HEK293 (cell line): Measurements from ENCODE around the gene HPCAL1.

Source experiments
- CTCF ChIA-PET: fragments of 350-600 bp; formaldehyde crosslinking; extraction: SDS; loops from one replicate; lab custom pipeline; 2021; ENCODE audit warnings: antibody characterized with exemption; lab: Yijun Ruan, JAX
- POLR2A ChIA-PET: fragments of 300-600 bp; formaldehyde crosslinking; extraction: SDS; loops from one replicate; lab custom pipeline; 2020; ENCODE audit warnings: antibody characterized with exemption, inconsistent platforms; lab: Yijun Ruan, JAX
- H3K27ac ChIP-seq: fragments of 200-500 bp; sonication (Bioruptor generic); 2 replicates; pipeline ENCODE4 v1.5.1; 2014; ENCODE audit warnings: low read depth, low read length, control low read depth, inconsistent platforms; ENCODE audit errors: extremely low read depth
- H3K36me3 ChIP-seq, 2 experiments: fragments of 200-500 bp in 1 of 2; sonication (Bioruptor generic) in 1 of 2; 1 replicate in 1 of 2; 2 replicates in 1 of 2; pipeline ENCODE4 v1.5.1; 2014 to 2017; ENCODE audit warnings: inconsistent platforms in 2 of 2, low read length in 2 of 2; ENCODE audit not compliant: control insufficient read depth in 2 of 2, insufficient read depth in 1 of 2
- H3K4me1 ChIP-seq: fragments of 200-500 bp; sonication (Bioruptor generic); 2 replicates; pipeline ENCODE4 v1.5.1; 2014; ENCODE audit warnings: mild to moderate bottlenecking, low read length, inconsistent platforms; ENCODE audit not compliant: control insufficient read depth, insufficient read depth
- H3K4me3 ChIP-seq: 2 replicates; pipeline ENCODE4 v1.5.1; 2011; ENCODE audit warnings: low read depth, mild to moderate bottlenecking, control low read depth, low read length, moderate library complexity
- H3K9me3 ChIP-seq: fragments of 200-500 bp; sonication (Bioruptor generic); 2 replicates; pipeline ENCODE4 v1.5.1; 2014; ENCODE audit warnings: low read depth, low read length, inconsistent platforms; ENCODE audit not compliant: control insufficient read depth, insufficient read depth
- BCL11B ChIP-seq: fragments of 450-650 bp; formaldehyde crosslinking; IDR thresholded peaks from 2 replicates; pipeline ENCODE4 v1.5.1; 2016; ENCODE audit warnings: low read depth, missing biosample characterization, missing genetic modification characterization
- HOXD13 ChIP-seq: sonication (generic); formaldehyde crosslinking; IDR thresholded peaks from 2 replicates; pipeline ENCODE4 v1.8.0; 2022; ENCODE audit warnings: missing genetic modification reagents, borderline replicate concordance
- KLF7 ChIP-seq: fragments of 450-650 bp; formaldehyde crosslinking; IDR thresholded peaks from 2 replicates; pipeline ENCODE4 v1.5.1; 2016; ENCODE audit warnings: missing biosample characterization, missing genetic modification characterization, borderline replicate concordance
- MEIS1 ChIP-seq: sonication (generic); formaldehyde crosslinking; IDR thresholded peaks from 2 replicates; pipeline ENCODE4 v1.8.1; 2022; ENCODE audit warnings: missing genetic modification reagents, mild to moderate bottlenecking, borderline replicate concordance
- SP7 ChIP-seq: fragments of 450-650 bp; formaldehyde crosslinking; IDR thresholded peaks from 2 replicates; pipeline ENCODE4 v1.5.1; 2016; ENCODE audit warnings: missing biosample characterization, missing genetic modification characterization
- YY2 ChIP-seq: fragments of 450-650 bp; formaldehyde crosslinking; IDR thresholded peaks from 2 replicates; pipeline ENCODE4 v1.5.1; 2016; ENCODE audit warnings: missing biosample characterization, missing genetic modification characterization
- ZFP37 ChIP-seq: fragments of 450-650 bp; formaldehyde crosslinking; IDR thresholded peaks from 2 replicates; pipeline ENCODE4 v1.5.1; 2016; ENCODE audit warnings: missing biosample characterization, missing genetic modification characterization
- ZNF10 ChIP-seq: fragments of 450-650 bp; formaldehyde crosslinking; IDR thresholded peaks from 2 replicates; pipeline ENCODE4 v1.5.1; 2017; ENCODE audit warnings: missing biosample characterization, missing genetic modification characterization
- ZNF19 ChIP-seq: fragments of 450-650 bp; formaldehyde crosslinking; IDR thresholded peaks from 2 replicates; pipeline ENCODE4; 2016; ENCODE audit warnings: missing biosample characterization, missing genetic modification characterization, low read depth
- ZNF221 ChIP-seq: fragments of 450-650 bp; formaldehyde crosslinking; IDR thresholded peaks from 2 replicates; pipeline ENCODE4 v1.5.1; 2017; ENCODE audit warnings: missing biosample characterization, missing genetic modification characterization, borderline replicate concordance
- ZNF248 ChIP-seq: fragments of 450-650 bp; formaldehyde crosslinking; IDR thresholded peaks from 2 replicates; pipeline ENCODE4 v1.5.1; 2017; ENCODE audit warnings: missing biosample characterization, missing genetic modification characterization
- ZNF335 ChIP-seq: fragments of 450-650 bp; formaldehyde crosslinking; conservative IDR thresholded peaks from 2 replicates; pipeline ENCODE4 v1.5.1; 2016; ENCODE audit warnings: missing biosample characterization, missing genetic modification characterization
- ZNF341 ChIP-seq: fragments of 450-650 bp; formaldehyde crosslinking; IDR thresholded peaks from 2 replicates; pipeline ENCODE4; 2016; ENCODE audit warnings: low read depth, missing biosample characterization, missing genetic modification characterization
- ZNF350 ChIP-seq: fragments of 450-650 bp; formaldehyde crosslinking; IDR thresholded peaks from 2 replicates; pipeline ENCODE4 v1.5.0; 2017; ENCODE audit warnings: missing biosample characterization, mild to moderate bottlenecking, missing genetic modification characterization
- ZNF501 ChIP-seq: fragments of 450-650 bp; formaldehyde crosslinking; IDR thresholded peaks from 2 replicates; pipeline ENCODE4 v1.5.1; 2016; ENCODE audit warnings: missing biosample characterization, missing genetic modification characterization
- ZNF660 ChIP-seq: fragments of 450-650 bp; IDR thresholded peaks from 2 replicates; pipeline ENCODE4 v1.5.1; 2018; ENCODE audit warnings: missing biosample characterization, mild to moderate bottlenecking, missing genetic modification characterization
- ZNF670 ChIP-seq: fragments of 450-650 bp; formaldehyde crosslinking; IDR thresholded peaks from 2 replicates; pipeline ENCODE4 v1.5.1; 2016; ENCODE audit warnings: missing biosample characterization, missing genetic modification characterization, low read depth
- ZNF785 ChIP-seq: fragments of 450-650 bp; formaldehyde crosslinking; IDR thresholded peaks from 2 replicates; pipeline ENCODE4 v1.5.1; 2016; ENCODE audit warnings: missing biosample characterization, missing genetic modification characterization
- ZNF837 ChIP-seq: fragments of 450-650 bp; formaldehyde crosslinking; IDR thresholded peaks from 2 replicates; pipeline ENCODE4 v1.5.1; 2016; ENCODE audit warnings: missing biosample characterization, missing genetic modification characterization
- TF ChIP-seq, protein P1 (sequence below): fragments of 450-650 bp; formaldehyde crosslinking; IDR thresholded peaks from 2 replicates; pipeline ENCODE4 v1.5.1; 2017; ENCODE audit warnings: missing biosample characterization, mild to moderate bottlenecking, missing genetic modification characterization, moderate library complexity
- TF ChIP-seq, protein P2 (sequence below): fragments of 450-650 bp; formaldehyde crosslinking; IDR thresholded peaks from 2 replicates; pipeline ENCODE4 v1.5.1; 2016; ENCODE audit warnings: missing biosample characterization, missing genetic modification characterization
- TF ChIP-seq, protein P3 (sequence below): fragments of 450-650 bp; formaldehyde crosslinking; IDR thresholded peaks from 2 replicates; pipeline ENCODE4 v1.5.1; 2016; ENCODE audit warnings: missing biosample characterization, missing genetic modification characterization
- TF ChIP-seq, protein P4 (sequence below): fragments of 450-650 bp; formaldehyde crosslinking; IDR thresholded peaks from 2 replicates; pipeline ENCODE4 v1.5.1; 2016; ENCODE audit warnings: missing biosample characterization, missing genetic modification characterization
- TF ChIP-seq, protein P5 (sequence below): fragments of 450-650 bp; formaldehyde crosslinking; IDR thresholded peaks from 2 replicates; pipeline ENCODE4 v1.5.1; 2016; ENCODE audit warnings: missing biosample characterization, missing genetic modification characterization

The HPCAL1 gene

GRCh38 chr2:10352361-10352760, 49.7 kb downstream of the HPCAL1 start (continued):
- TF ChIP-seq, protein P1, sequence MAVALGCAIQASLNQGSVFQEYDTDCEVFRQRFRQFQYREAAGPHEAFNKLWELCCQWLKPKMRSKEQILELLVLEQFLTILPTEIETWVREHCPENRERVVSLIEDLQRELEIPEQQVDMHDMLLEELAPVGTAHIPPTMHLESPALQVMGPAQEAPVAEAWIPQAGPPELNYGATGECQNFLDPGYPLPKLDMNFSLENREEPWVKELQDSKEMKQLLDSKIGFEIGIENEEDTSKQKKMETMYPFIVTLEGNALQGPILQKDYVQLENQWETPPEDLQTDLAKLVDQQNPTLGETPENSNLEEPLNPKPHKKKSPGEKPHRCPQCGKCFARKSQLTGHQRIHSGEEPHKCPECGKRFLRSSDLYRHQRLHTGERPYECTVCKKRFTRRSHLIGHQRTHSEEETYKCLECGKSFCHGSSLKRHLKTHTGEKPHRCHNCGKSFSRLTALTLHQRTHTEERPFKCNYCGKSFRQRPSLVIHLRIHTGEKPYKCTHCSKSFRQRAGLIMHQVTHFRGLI (tag by site-specific recombination), result no peak
- no peak for TF ChIP-seq ZNF660 (tag by site-specific recombination)
- TF ChIP-seq ZNF19 (tag by site-specific recombination), result no peak
- TF ChIP-seq, protein P2, sequence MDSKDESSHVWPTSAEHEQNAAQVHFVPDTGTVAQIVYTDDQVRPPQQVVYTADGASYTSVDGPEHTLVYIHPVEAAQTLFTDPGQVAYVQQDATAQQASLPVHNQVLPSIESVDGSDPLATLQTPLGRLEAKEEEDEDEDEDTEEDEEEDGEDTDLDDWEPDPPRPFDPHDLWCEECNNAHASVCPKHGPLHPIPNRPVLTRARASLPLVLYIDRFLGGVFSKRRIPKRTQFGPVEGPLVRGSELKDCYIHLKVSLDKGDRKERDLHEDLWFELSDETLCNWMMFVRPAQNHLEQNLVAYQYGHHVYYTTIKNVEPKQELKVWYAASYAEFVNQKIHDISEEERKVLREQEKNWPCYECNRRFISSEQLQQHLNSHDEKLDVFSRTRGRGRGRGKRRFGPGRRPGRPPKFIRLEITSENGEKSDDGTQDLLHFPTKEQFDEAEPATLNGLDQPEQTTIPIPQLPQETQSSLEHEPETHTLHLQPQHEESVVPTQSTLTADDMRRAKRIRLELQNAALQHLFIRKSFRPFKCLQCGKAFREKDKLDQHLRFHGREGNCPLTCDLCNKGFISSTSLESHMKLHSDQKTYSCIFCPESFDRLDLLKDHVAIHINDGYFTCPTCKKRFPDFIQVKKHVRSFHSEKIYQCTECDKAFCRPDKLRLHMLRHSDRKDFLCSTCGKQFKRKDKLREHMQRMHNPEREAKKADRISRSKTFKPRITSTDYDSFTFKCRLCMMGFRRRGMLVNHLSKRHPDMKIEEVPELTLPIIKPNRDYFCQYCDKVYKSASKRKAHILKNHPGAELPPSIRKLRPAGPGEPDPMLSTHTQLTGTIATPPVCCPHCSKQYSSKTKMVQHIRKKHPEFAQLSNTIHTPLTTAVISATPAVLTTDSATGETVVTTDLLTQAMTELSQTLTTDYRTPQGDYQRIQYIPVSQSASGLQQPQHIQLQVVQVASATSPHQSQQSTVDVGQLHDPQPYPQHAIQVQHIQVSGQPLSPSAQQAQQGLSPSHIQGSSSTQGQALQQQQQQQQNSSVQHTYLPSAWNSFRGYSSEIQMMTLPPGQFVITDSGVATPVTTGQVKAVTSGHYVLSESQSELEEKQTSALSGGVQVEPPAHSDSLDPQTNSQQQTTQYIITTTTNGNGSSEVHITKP (tag by site-specific recombination), result no peak
- no peak for TF ChIP-seq ZNF221 (tag by site-specific recombination)
- TF ChIP-seq MEIS1 (CRISPR knock-in tag), result no peak
- no peak for TF ChIP-seq HOXD13 (CRISPR knock-in tag)

- Histone ChIP-seq H3K27ac (no peak overlapping the region), H3K36me3 (no peaks in the 10 kb centered on the region), H3K9me3 (no peaks in the 10 kb centered on the region), H3K4me1 (no peaks in the 10 kb centered on the region), H3K4me3 (no peak overlapping the region)
- TF ChIP-seq, protein P3, sequence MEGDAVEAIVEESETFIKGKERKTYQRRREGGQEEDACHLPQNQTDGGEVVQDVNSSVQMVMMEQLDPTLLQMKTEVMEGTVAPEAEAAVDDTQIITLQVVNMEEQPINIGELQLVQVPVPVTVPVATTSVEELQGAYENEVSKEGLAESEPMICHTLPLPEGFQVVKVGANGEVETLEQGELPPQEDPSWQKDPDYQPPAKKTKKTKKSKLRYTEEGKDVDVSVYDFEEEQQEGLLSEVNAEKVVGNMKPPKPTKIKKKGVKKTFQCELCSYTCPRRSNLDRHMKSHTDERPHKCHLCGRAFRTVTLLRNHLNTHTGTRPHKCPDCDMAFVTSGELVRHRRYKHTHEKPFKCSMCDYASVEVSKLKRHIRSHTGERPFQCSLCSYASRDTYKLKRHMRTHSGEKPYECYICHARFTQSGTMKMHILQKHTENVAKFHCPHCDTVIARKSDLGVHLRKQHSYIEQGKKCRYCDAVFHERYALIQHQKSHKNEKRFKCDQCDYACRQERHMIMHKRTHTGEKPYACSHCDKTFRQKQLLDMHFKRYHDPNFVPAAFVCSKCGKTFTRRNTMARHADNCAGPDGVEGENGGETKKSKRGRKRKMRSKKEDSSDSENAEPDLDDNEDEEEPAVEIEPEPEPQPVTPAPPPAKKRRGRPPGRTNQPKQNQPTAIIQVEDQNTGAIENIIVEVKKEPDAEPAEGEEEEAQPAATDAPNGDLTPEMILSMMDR (tag by site-specific recombination), result no peak
- TF ChIP-seq ZNF10, result no peak
- TF ChIP-seq SP7 (tag by site-specific recombination), result no peak
- TF ChIP-seq ZNF248, result no peak
- TF ChIP-seq, protein P4, sequence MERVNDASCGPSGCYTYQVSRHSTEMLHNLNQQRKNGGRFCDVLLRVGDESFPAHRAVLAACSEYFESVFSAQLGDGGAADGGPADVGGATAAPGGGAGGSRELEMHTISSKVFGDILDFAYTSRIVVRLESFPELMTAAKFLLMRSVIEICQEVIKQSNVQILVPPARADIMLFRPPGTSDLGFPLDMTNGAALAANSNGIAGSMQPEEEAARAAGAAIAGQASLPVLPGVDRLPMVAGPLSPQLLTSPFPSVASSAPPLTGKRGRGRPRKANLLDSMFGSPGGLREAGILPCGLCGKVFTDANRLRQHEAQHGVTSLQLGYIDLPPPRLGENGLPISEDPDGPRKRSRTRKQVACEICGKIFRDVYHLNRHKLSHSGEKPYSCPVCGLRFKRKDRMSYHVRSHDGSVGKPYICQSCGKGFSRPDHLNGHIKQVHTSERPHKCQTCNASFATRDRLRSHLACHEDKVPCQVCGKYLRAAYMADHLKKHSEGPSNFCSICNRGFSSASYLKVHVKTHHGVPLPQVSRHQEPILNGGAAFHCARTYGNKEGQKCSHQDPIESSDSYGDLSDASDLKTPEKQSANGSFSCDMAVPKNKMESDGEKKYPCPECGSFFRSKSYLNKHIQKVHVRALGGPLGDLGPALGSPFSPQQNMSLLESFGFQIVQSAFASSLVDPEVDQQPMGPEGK, result no peak
- no peak for TF ChIP-seq YY2 (tag by site-specific recombination)
- TF ChIP-seq ZFP37 (tag by site-specific recombination), result no peak
- TF ChIP-seq BCL11B (tag by site-specific recombination), result no peak
- no peak for TF ChIP-seq ZNF350
- TF ChIP-seq ZNF335 (tag by site-specific recombination), result no peak
- TF ChIP-seq ZNF501, result no peak
- no peak for TF ChIP-seq KLF7 (tag by site-specific recombination)
- TF ChIP-seq, protein P5, sequence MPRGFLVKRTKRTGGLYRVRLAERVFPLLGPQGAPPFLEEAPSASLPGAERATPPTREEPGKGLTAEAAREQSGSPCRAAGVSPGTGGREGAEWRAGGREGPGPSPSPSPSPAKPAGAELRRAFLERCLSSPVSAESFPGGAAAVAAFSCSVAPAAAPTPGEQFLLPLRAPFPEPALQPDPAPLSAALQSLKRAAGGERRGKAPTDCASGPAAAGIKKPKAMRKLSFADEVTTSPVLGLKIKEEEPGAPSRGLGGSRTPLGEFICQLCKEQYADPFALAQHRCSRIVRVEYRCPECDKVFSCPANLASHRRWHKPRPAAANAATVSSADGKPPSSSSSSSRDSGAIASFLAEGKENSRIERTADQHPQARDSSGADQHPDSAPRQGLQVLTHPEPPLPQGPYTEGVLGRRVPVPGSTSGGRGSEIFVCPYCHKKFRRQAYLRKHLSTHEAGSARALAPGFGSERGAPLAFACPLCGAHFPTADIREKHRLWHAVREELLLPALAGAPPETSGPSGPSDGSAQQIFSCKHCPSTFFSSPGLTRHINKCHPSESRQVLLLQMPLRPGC (tag by site-specific recombination), result no peak
- no peak for TF ChIP-seq ZNF670 (tag by site-specific recombination)
- no peak for TF ChIP-seq ZNF785 (tag by site-specific recombination)
- no peak for TF ChIP-seq ZNF837 (tag by site-specific recombination)
- no peak for TF ChIP-seq ZNF341 (tag by site-specific recombination)
- ChIA-PET POLR2A (no interaction called here), CTCF (no interaction called here)
These were observed 50.3 kb downstream of the HPCAL1 start for GRCh38 chr2:10352972-10353371.
